GM04504 (cell line): Measurements from ENCODE around the gene MAPKAP1.
"Not testable (repeated sequence)": the region's sequence is repeated elsewhere in the genome, so short reads cannot be mapped to it uniquely, and the experiment has no call there.

Experiments used
- DNase-seq: peaks from one replicate; pipeline ENCODE4 v3.0.0-alpha.2; 2012; ENCODE audit warnings: low read depth

Gene MAPKAP1

GRCh38 chr9:125411171-125411756 is 295.7 kb downstream of the MAPKAP1 start:
- no peak for DNase-seq

- no peak for DNase-seq
These were observed 296.5 kb downstream of the MAPKAP1 start for GRCh38 chr9:125410522-125410894.

GRCh38 chr9:125409637-125410521 is 297.1 kb downstream of the MAPKAP1 start:
- no peak for DNase-seq

- no peak for DNase-seq
These were observed 297.8 kb downstream of the MAPKAP1 start for GRCh38 chr9:125409217-125409636.

- DNase-seq = peak; percentile 40
These were observed 298.8 kb downstream of the MAPKAP1 start for GRCh38 chr9:125407974-125408900.

- no peak for DNase-seq
These were observed 299.5 kb downstream of the MAPKAP1 start for GRCh38 chr9:125407432-125407973.

GRCh38 chr9:125406810-125407087 is 300.3 kb downstream of the MAPKAP1 start:
- DNase-seq = no peak

- DNase-seq = no peak
These were observed 300.8 kb downstream of the MAPKAP1 start for GRCh38 chr9:125405938-125406809.

GRCh38 chr9:125404733-125405132 is 302.3 kb downstream of the MAPKAP1 start:
- no peak for DNase-seq

GRCh38 chr9:125400725-125401716 is 306.0 kb downstream of the MAPKAP1 start:
- DNase-seq = no peak

GRCh38 chr9:125400232-125400631 is 306.8 kb downstream of the MAPKAP1 start:
- not testable (repeated sequence) for DNase-seq

GRCh38 chr9:125399666-125400065 is 307.3 kb downstream of the MAPKAP1 start:
- DNase-seq = no peak

- no peak for DNase-seq
These were observed 307.8 kb downstream of the MAPKAP1 start for GRCh38 chr9:125399165-125399564.

- DNase-seq = no peak
These were observed 308.8 kb downstream of the MAPKAP1 start for GRCh38 chr9:125398243-125398642.

- no peak for DNase-seq
These were observed 309.3 kb downstream of the MAPKAP1 start for GRCh38 chr9:125397736-125398135.

- DNase-seq = no peak
These were observed 310.2 kb downstream of the MAPKAP1 start for GRCh38 chr9:125396799-125397198.

- no peak for DNase-seq
These were observed 313.6 kb downstream of the MAPKAP1 start for GRCh38 chr9:125393426-125393825.

GRCh38 chr9:125391704-125392103 is 315.3 kb downstream of the MAPKAP1 start:
- DNase-seq = no peak

GRCh38 chr9:125388978-125389377 is 318.0 kb downstream of the MAPKAP1 start:
- no peak for DNase-seq

GRCh38 chr9:125387861-125388524 is 319.0 kb downstream of the MAPKAP1 start:
- DNase-seq = no peak
